Testis (tissue), 3 donors: ENCODE results near the gene ANAPC15. TPM values are rescaled to one million over a fixed set of nuclear protein-coding genes. Genes with fewer than 3 reads are reported as not detected.
A peak's percentile ranks its signal among the peaks of the same experiment; 100 is the strongest.

Experiments
- DNase-seq: peaks from one replicate; pipeline ENCODE4 v3.0.0-alpha.2; 2019
- H3K27ac ChIP-seq, 2 donors: fragments of 200-600 bp; sonication (generic); one replicate each; pipeline ENCODE4 v1.5.1; 2019
- H3K27me3 ChIP-seq: fragments of 200-600 bp; sonication (generic); one replicate; pipeline ENCODE4 v1.5.1; 2019
- H3K36me3 ChIP-seq: fragments of 200-600 bp; sonication (generic); one replicate; pipeline ENCODE4 v1.5.1; 2017; ENCODE audit warnings: low read depth; ENCODE audit errors: missing control alignments
- H3K4me1 ChIP-seq: fragments of 200-600 bp; sonication (generic); one replicate; pipeline ENCODE4 v1.5.1; 2019
- H3K4me3 ChIP-seq, 2 donors: fragments of 200-600 bp; sonication (generic); one replicate each; pipeline ENCODE4 v1.5.1; 2017 to 2019
- H3K9me3 ChIP-seq: fragments of 200-600 bp; sonication (generic); one replicate; pipeline ENCODE4 v1.5.1; 2017
- CTCF ChIP-seq, 3 experiments: fragments of 450-650 bp in 2 of 3; fragments of 200-600 bp in 1 of 3; sonication (generic) in 1 of 3; IDR thresholded peaks; one replicate each; pipeline ENCODE4 v1.5.1; 2016 to 2019; ENCODE audit warnings: antibody characterized with exemption in 3 of 3, mild to moderate bottlenecking in 2 of 3, moderate library complexity in 1 of 3
- POLR2A ChIP-seq: fragments of 450-650 bp; IDR thresholded peaks from one replicate; pipeline ENCODE4 v1.6.1; 2017; ENCODE audit warnings: antibody characterized with exemption, mild to moderate bottlenecking, moderate library complexity
- WGBS, 2 donors: methylation state at CpG; one replicate each; pipeline ENCODE4 v1.1.5; 2018; 5-methylcytosine and 5-hydroxymethylcytosine counted together
- intact Hi-C: fragments of 100-400 bp; cut with DNase I; formaldehyde crosslinking; loops from one replicate; pipeline ENCODE4 v1.15.1; 2023; ENCODE audit warnings: low total_unique reads
- polyA plus RNA-seq: library from polyadenylated mRNA; stranded (reverse); fragments of 350-450 nt; fragmentation: Illumina TruSeq; extraction: RNeasy Lipid Tissue Mini Kit (QIAGEN cat#74804); gene quantifications from one replicate; pipeline ENCODE4 v1.2.3, GENCODE V29; 2014; ENCODE audit warnings: low read depth, low replicate concordance; ENCODE audit not compliant: insufficient read depth
- total RNA-seq, 2 donors: library from RNA; depleted of rRNA; stranded (reverse); fragments of >200 nt; gene quantifications; one replicate each; pipeline ENCODE4 v1.2.3, GENCODE V29; 2016

Gene ANAPC15
- total and polyA plus RNA-seq, 3 donors from 2014 or later = 61.9 to 103 (median 66.1) TPM

- Histone ChIP-seq H3K4me1 (no peaks in the 10 kb centered on the region), H3K4me3 (no peak overlapping the region), H3K27ac (no peak overlapping the region), H3K36me3 (no peaks in the 10 kb centered on the region), H3K27me3 (no peaks in the 10 kb centered on the region), H3K9me3 (no peaks in the 10 kb centered on the region)
- WGBS, 2 donors = 67 to 73% methylated on average over 6 of the region's 6 CpGs
- no peak for DNase-seq
- TF ChIP-seq CTCF (IDR thresholded peaks at IDR 0.05) (no peak), POLR2A (no peak)
- intact Hi-C loops = no loop called here
These were observed 6.7 kb upstream of the ANAPC15 start for GRCh38 chr11:72119198-72119597.

GRCh38 chr11:72116019-72116755 lies 3.7 kb upstream of the ANAPC15 start:
- WGBS, 2 donors = 93 to 94% methylated on average over 6 of the region's 6 CpGs
- Histone ChIP-seq H3K27ac (no peak overlapping the region), H3K27me3 (no peaks in the 10 kb centered on the region), H3K9me3 (no peaks in the 10 kb centered on the region), H3K36me3 (no peaks in the 10 kb centered on the region), H3K4me3 (no peak overlapping the region), H3K4me1 (peaks cover 13% of the 10 kb centered on the region)
- intact Hi-C loops = no loop called here
- DNase-seq = no peak
- no peak for TF ChIP-seq CTCF (IDR thresholded peaks at IDR 0.05)
- TF ChIP-seq POLR2A = no peak

- H3K4me1 ChIP-seq = peaks cover 13% of the 10 kb centered on the region
- no peaks in the 10 kb centered on the region for H3K36me3 ChIP-seq
- H3K9me3 ChIP-seq = no peaks in the 10 kb centered on the region
- DNase-seq = no peak
- intact Hi-C loops = no loop called here
- H3K27ac ChIP-seq = no peak overlapping the region
- H3K27me3 ChIP-seq = no peaks in the 10 kb centered on the region
- TF ChIP-seq CTCF (IDR thresholded peaks at IDR 0.05) = no peak
- TF ChIP-seq POLR2A = no peak
- no peak overlapping the region for H3K4me3 ChIP-seq
- 89 to 100% methylated on average over 1 of the region's 1 CpG for WGBS, 2 donors
These were observed 2.1 kb upstream of the ANAPC15 start for GRCh38 chr11:72114570-72114969.

GRCh38 chr11:72112978-72113808 lies 698 bp upstream of the ANAPC15 start:
- H3K36me3 ChIP-seq = no peaks in the 10 kb centered on the region
- TF ChIP-seq CTCF (IDR thresholded peaks at IDR 0.05) (peak in 1 of 3 experiments; percentile 0), POLR2A (no peak)
- peaks cover 13% of the 10 kb centered on the region for H3K4me1 ChIP-seq
- intact Hi-C loops = no loop called here
- DNase-seq = no peak
- H3K27me3 ChIP-seq = no peaks in the 10 kb centered on the region
- H3K4me3 ChIP-seq = peak overlapping the region; percentile 71 to 81
- H3K9me3 ChIP-seq = no peaks in the 10 kb centered on the region
- WGBS, 2 donors = 33 to 54% methylated on average over 9 of the region's 9 CpGs
- peak overlapping the region; percentile 92 to 97 for H3K27ac ChIP-seq
